GM19240 (cell line): ENCODE results near the gene KITLG.
"Not testable (repeated sequence)": the region's sequence is repeated elsewhere in the genome, so short reads cannot be mapped to it uniquely, and the experiment has no call there.

Experiments
- DNase-seq: peaks from one replicate; pipeline ENCODE4 v3.0.0; 2011; ENCODE audit warnings: low spot score; ENCODE audit not compliant: insufficient read length

KITLG gene

DNA sequence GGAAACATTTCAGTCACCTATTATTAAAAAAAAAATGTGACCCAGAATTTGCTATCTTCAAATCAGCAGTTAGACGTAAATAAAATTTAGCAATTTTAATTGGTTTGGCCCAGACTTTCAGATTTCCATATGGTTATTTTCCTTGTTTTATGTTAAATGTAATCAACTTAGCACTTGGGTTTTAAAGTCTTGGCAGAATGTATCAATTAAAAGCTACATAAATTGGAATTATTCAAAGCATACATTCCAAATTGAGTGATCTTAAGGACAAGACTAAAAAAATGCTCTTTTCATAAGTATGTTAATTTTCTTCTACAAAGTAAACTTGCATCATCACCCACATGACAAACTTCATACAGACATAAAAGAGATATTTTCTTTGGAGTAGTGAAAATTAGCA is 3.4 kb downstream of the KITLG start:
- no peak for DNase-seq

DNA sequence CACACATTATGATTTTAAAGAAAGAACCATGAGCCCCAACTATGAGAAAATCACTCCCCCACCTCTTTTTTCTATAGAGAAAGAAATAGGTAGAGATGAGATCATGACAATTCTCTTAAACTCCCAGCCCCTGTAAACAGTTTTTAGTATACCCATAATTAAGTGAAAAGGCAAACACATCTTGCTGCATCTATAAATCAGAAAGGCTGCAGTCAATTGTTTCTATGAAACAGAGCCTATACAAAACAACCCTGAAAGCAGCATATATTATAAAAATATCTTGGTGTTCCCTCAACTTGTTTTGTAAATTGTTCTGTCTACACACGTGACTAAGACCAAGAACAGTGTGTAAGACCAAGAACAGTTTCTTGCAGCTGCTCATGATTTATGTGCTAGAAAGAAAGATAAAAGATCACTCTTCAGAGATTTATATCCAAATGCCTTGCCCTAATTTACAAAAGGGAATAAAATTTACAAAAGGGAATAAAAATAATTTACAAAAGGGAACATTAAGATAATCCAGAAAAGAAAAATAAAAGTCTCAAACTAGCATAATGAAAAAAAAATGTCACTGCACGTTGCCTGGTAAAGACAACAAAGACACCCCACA is 4.8 kb downstream of the KITLG start:
- no peak for DNase-seq

DNA sequence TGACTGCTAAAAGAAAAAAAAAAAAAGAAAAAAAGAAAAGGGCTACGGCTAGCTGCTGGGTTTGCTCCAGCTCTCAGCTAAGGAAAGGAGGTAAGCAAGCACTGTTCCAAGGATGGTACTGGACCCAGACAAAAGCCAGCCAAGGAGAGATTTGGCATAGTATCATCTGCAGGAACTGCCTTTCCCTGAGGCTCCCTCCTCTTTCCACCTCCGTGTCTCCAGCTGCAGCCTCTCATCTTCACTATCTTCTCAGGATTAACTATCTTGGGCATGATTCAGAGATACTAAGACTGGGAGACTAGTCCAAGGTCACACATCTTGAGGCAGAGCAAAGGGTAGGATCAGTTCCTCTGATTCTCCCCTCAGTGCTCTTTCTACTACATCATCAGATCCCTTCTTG is 6.0 kb downstream of the KITLG start:
- DNase-seq: no peak

DNA sequence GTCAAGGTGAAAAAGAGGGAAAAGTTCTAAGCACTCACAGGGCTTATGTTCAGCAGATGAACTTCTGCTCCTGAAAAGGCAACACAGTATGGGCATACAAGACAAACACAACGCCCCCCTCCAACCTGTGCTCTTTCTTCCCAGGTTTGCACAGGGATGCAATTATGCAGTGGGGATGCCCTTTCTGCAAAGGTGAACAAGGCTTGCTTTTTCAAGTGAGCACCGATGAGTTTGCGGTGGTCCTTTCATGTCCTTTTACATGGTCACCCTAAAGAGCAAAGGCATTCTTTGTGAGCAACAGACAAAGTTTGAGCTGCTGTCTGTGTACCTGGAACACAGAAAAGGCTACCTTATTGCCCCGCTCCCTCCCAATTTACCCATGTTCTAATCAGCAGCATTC is 6.7 kb downstream of the KITLG start:
- no peak for DNase-seq

DNA sequence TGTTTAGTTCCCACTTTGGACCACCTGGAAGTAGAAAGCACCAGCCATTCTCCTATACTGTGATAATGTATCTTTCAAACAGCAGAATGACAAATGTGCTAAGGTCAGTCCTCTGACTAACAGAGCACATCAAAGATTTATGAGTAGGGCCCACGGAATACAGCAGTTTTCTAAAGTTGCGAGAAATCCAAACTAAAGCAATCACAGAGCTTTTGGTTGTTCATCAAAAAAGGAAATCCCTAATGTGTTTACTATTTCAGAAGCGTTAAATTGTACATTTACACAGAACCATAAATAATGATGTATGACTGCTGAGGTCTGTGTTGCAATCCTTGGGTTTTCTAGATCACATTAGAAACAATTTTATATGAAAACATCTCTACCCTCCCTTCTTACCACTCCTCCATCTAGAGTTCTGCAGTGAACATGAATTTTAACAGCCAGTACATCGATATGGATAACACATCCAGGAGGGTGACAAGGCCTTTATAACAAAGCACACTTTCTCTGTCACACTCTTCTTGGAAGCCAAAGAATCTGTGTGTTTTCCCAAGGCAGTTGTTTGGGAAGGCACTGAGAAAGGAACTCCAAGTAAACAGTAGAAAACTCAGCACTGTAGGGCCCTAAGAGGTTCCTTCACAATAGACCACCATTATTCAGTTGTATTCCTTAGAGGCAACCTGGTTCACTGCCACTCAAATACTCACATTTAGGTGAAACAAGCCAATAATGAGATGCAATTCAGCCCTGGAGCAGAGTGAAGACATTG is 7.3 kb downstream of the KITLG start:
- no peak for DNase-seq

DNA sequence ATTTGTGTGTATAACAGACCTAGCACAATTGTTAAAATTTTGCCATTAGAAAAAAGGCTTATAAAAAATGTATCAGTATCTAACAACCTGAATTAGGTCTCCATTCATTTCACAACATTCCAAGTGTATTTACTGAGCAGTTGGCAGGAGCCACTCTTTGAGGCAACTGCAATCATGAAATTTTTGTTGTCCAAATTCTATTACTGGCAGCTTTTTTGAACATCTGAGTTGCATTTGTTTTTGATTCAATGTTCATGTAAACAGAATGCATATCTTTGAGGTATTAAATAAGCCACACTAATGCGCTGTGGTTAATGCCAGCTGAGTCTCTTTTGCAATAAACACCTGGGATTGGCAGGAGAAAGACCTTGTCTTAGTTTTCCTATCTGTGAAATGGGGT is 8.7 kb downstream of the KITLG start:
- no peak for DNase-seq

DNA sequence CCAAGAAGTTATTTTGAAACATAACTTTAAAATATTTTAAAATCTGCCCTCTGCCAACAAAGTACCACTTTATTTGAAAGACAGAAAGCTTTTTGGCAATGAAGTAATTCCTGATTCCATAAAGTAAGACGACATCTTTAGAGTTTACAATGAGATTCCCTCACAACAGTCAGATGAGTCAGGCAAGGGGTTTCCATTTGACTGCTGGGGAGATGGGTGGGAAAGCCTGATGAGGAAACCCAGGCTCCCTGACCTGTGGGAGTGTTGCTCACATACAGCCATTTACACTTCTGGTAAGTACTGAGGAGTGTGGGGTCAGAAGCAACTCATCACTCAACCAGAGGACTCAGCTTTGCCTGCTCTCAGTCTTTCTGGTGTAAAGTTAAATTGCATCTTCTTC is 10.2 kb downstream of the KITLG start:
- DNase-seq: no peak

DNA sequence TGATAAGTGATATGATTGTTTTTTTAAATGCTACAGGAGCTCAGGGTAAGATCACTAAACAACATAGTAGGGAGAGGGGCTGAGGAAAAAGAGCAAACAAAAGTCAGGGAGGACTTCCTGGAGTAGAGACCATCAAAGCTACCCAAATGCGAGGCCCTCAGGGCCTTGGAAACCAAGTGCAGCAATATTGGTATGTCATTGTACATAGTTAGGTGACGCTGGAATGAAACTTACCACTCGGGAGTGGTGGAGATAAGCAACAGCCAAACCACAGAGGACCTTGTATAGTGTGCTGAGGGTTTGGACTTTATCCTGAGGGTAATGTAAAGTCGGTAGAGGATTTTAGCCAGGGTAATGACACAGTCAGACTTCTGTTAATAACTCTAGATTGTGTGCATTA is 13.8 kb downstream of the KITLG start:
- DNase-seq: no peak

DNA sequence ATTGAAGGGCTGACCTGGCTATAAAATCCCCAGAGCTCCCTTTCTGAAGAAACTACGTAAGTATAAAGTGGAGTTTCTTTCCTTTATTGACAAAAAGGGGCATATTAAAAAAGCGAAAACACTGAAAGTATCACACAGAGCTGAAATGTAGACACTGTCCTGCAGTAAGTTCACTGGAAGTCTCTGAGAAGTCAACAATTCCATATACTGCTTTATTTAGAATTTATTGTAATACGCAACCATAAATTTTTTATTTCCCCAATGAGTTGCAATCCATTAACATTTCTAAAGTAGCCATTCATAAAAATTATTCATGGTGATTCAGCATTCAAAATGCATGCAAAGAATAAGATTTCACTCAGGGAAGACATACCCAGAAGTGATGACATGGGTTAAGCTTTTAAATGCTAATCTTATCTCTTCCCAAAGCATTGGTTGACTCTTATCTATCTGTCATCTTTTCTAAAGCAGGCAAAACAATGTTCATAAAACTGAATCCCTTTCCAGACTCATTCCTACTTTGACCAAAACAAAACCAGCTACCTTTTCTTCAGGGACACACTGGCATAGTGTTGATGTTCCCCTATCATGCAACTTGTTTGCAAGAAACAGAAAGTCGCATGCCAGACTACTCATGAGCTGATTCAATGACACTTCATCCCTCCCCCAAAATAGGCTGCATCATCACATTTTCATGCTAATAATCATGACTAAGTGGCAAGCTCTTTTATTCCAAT is 17.3 kb downstream of the KITLG start:
- no peak for DNase-seq

DNA sequence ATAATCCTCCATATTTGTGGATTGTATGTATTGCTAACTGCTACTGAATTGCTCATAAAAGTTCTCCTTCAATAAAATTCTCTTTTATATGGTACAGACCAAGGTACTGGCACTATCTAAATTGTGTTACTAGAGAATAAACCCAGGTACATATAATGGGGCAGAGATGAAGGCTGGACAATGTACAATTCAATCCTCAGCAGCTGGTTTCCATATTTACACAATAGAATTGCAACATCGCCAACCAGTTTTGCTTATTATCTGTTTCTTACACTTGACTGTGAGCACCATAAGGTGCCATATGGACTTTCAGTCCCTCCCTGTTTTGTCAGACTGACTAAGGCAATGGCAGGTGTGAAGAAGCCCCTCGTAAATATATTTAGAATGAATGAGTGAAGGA is 18.1 kb downstream of the KITLG start:
- DNase-seq: no peak

DNA sequence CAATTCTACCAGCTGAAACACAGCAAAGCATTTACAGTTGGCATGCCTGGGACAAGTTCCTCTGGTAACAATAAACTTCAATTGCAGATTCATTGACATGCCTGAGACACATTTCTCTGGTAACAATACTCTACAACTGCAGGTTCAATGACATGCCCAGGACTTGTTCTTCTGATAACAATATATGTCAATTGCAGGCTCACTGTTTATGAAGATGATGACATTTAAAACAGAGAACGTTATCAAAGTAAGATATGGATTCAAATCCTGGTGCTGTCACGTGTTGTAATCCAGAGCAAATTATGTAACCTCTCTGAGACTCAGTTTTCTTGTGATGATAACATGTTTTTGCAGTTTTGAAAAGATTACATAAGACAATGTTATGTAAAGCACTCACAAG is 20.5 kb downstream of the KITLG start:
- no peak for DNase-seq

DNA sequence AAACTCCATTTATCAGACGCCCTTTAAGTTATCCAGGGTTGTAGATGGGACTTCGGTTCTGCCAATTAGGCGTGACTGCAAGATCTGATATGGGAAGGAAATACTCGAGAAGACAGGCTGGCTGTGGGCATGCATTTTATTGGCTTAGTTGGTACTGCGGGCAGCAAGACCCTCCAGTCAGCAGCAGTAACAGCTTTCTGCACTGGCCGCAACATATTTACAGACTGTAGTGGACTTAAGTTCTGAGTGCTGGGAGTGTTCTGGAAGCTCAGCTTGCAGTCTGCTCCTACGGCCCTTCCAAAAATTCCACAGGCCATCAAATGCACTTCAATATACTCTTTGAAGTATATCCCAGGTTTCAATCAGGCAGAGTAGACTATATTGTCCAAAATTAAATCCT is 21.1 kb downstream of the KITLG start:
- no peak for DNase-seq

DNA sequence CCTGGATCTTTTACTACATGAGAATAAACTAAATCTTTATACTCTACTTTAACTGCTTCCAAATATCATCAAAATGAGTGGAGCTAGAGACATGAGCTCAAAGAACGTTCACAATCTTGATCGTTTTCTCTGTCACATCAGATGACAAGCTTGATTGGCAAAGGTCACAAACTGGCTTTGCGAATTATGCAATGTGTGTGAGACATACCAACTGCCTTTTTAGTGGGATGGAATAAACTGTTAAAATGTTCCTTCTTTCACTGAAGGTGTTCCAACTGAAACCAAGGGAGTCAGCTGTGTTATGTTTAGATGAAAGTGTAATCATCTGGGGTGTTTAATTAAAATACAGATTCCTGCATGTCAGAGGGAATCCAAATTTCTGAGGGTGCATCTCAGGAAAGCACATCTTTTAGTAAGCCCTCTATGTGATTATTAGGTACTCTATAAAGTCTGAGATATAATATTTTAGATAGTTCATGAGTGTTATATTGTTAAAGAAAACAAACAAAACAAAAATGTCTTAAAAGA is 21.9 kb downstream of the KITLG start:
- no peak for DNase-seq

DNA sequence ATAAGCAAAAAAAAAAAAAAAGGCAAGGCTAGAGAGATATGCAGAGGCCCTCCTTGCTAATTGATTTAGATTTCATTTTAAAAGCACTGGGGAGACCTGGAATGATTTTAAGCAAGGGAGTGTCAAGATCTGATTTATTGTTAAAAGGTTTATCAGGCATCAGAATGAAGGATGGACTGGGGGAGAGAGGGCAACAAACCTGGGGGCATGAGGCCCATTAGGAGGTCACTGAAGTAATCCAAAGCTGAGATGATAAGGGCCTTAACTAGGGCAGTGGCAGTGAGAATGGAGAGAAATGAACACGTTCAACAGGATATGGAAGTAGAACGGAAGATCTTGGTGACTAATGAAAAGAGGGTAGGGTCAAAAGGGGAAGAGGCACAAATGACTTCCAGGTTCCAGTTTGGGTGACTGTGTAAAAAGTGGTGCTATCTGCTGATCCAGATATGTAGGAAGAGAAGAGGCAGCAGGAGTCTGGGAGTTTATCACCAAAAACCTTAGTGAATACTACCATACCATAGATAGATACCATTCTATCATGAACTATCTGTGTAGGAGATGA is 24.0 kb downstream of the KITLG start:
- DNase-seq: no peak

DNA sequence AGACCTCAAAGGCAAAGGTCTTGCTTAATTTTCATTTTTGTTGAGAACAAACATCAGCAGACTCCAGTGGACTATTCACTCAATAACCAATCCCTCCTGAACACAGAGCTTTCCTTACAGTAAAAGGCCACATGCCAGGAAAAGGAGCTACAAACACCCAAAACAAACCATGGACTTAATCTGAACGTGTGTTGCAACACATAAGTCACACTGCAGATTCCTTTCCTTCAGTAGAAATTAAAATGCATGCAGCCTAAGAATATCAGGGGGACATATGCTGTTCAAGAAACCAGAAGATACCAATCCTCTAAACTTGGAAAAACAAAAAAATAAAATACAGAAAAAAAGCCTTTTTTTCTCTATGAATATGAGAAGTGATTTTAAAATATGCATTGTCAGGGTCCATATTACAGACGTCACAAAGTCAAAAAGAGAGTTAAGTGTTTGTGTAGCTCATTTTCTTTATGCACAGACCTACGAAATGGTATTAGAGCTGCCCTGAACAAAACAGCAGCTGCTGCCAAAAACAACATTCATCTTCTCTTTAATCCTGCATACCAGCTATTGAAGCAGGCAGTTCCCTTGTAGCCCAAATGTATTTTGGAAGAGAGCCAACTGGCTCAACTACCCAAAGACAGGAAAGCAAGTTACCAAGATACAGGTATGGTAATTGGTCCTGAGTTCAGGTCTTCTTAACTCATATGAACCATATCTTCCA is 26.2 kb downstream of the KITLG start:
- no peak for DNase-seq

DNA sequence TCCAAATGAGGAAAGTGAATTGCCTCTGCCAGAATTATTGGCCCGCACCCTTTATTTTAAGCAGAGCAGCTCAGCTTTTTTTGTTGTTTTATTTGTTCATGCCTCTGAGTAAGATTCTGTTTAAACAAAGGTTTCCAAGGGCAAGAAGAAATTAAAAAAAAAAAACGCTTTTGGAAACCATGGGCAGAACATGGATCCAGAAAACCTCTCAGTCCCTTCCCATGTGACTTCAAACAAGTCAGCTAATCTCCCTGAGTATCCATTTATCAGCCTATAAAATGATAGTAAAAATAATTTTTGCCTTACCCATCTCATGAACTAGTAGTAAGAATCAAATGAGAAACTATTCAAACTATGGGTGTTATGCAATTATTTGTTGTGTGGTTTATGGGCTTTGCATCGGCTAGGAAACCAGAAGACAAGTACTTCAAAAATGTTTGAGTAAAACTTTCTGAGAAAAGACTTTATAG is 27.6 kb downstream of the KITLG start:
- no peak for DNase-seq

DNA sequence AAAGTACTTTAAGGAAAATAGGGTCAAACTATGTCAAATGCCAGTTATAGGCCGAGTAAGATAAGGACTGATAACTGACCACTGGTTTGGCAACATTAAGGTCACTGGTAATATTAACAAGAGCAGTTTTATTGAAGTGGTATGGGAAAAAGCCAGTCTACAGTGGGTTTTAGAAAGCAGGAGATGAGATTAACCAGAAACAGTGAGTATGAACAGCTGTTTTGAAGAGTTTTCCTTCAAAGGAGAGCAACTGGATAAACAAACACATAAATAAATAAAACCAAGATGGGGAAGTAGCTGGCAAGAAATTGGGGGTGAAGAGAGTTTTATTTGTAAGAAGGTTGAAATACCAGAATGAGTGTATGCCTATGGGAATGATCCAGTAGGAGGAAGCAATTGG is 30.3 kb downstream of the KITLG start:
- DNase-seq: no peak

DNA sequence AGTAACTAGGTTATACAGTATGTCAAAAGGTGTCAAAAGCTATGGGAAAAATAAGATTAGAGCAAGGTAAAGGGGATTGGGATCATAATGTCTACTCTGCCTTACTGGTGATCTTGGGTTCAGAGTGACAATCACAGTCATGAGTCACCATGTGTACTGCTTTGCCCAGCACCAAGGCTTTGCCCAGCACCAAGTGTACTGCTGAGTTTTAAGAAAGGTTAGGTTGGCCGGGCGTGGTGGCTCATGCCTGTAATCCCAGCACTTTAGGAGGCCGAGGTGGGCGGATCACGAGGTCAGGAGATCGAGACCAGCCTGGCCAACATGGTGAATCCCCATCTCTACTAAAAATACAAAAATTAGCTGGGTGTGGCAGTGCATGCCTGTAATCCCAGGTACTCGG is 32.3 kb downstream of the KITLG start:
- DNase-seq: not testable (repeated sequence)

DNA sequence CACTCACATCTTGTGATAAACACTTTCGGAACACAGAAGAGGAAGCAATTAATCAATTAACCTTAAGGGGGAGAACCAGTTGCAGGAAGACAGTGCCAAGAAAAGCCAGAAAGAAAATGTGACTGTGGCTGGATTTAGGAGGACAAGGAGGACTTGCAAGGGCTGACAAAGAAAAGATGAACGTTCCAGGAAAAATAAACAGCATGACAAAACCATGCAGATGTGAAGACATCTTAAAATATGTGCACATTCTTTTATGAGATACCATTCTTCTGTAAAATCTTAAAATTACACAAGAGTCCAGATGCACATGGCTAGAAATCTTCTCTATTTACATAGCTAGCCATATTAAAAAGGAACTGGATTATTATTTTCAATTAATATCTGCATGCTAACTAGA is 33.4 kb downstream of the KITLG start:
- DNase-seq: no peak

DNA sequence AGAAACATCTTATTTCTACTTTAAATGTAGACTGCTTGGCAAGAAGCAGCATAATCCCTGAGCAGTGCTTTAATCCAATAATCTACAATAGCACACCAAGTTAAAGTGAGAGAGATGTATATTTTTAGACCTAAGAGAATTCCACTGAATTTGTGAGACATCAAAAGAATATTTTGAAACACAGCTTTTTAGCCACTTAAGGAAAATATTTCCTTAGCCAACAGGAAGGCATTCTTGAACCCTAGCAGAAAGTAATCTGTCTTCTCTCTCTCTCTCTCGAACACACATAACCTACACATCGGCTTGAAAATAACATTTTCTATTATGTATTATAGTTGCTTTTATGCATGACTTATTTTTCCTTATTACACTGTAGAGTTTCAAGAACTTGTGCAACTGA is 34.0 kb downstream of the KITLG start:
- DNase-seq: no peak
